EH (cell line): Measurements from ENCODE around the gene TAS2R43.
"Not testable (repeated sequence)": the region's sequence is repeated elsewhere in the genome, so short reads cannot be mapped to it uniquely, and the experiment has no call there.

ENCODE experiments used
- DNase-seq: peaks from one replicate; pipeline ENCODE4 v3.0.0-alpha.2; 2015; ENCODE audit warnings: low read depth

Gene TAS2R43, protein sequence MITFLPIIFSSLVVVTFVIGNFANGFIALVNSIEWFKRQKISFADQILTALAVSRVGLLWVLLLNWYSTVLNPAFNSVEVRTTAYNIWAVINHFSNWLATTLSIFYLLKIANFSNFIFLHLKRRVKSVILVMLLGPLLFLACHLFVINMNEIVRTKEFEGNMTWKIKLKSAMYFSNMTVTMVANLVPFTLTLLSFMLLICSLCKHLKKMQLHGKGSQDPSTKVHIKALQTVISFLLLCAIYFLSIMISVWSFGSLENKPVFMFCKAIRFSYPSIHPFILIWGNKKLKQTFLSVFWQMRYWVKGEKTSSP

DNA sequence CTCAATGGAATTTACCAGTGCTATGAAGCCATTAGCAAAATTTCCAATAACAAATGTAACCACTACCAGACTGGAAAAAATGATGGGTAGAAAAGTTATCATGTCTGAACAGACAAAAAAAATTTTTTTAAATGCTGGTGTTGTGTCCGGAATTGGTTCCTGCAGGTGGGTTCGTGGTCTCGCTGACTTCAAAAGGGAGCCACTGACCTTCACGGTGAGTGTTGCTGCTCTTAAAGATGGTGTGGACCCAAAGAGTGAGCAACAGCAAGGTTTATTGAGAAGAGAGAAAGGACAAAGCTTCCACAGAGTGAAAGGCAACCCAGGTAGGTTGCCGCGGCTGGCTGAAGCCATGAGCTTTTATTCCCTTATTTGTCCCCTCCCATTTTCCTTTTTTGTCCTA, at the start of gene TAS2R43:
TSS of gene TAS2R43 (minus strand) at position 186 of the 400 bp plus-strand sequence. CDS start at position 102, 84 bp downstream.
- no peak for DNase-seq

GRCh38 chr12:11136075-11136474, 44.0 kb upstream of the TAS2R43 start:
- DNase-seq: no peak

DNA sequence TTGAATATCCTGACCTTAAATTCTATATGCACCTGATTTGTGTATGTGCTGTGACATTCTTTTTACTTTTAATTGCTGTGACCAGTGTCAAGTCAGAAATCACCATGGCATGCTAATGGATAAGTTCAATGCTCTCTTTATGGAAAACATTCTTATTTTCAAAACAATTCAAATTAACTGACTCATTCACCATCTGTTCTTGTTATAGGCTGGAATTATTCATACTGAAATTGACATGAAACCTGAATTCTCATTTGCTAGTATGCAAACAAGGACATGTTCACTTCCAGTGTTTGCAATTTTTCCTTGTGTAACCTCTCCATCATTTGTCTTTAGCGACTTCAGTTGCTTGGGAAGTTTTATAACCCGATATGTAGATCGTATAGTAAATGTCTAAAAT, 42.2 kb upstream of the TAS2R43 start, which contains the start of gene TAS2R30:
TSS of gene TAS2R30 (minus strand) at position 340 of the 400 bp plus-strand sequence. CDS start 400 bp downstream, outside the sequence.
- no peak for DNase-seq

DNA sequence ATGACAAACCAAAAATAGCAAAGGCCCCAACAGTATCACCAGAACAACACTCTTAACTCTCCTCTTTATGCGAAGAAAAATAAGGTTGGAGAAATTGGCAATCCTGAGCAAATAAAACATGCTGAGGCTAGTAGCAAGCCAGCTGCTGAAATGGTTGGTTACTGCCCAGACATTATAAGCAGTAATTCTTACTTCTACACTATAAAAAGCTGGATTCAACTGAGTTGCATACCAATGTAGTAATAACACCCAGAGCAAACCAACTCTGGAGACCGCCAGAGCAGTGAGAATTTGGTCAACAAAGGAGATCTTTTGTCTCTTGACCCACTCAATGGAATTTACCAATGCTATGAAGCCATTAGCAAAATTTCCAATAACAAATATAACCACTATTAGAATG, 41.7 kb upstream of the TAS2R43 start:
- DNase-seq: no peak

- DNase-seq: no peak
These were observed 41.0 kb upstream of the TAS2R43 start for GRCh38 chr12:11133162-11133561.

- no peak for DNase-seq
These were observed 38.9 kb upstream of the TAS2R43 start for GRCh38 chr12:11130999-11131398.

- no peak for DNase-seq
These were observed 38.3 kb upstream of the TAS2R43 start for GRCh38 chr12:11130382-11130781.

DNA sequence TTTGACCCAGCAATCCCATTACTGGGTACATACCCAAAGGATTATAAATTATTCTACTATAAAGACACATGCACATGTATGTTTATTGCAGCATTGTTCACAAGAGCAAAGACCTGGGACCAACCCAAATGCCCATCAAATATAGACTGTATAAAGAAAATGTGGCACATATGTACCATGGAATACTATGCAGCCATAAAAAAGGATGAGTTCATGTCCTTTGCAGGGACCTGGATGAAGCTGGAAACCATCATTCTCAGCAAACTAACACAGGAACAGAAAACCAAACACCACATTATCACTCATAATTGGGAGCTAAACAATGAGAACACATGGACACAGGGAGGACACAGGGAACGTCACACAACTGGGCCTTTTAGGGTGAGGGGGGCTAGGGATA, 22.0 kb upstream of the TAS2R43 start:
- not testable (repeated sequence) for DNase-seq

- DNase-seq: not testable (repeated sequence)
These were observed 19.1 kb upstream of the TAS2R43 start for GRCh38 chr12:11111213-11111612.

DNA sequence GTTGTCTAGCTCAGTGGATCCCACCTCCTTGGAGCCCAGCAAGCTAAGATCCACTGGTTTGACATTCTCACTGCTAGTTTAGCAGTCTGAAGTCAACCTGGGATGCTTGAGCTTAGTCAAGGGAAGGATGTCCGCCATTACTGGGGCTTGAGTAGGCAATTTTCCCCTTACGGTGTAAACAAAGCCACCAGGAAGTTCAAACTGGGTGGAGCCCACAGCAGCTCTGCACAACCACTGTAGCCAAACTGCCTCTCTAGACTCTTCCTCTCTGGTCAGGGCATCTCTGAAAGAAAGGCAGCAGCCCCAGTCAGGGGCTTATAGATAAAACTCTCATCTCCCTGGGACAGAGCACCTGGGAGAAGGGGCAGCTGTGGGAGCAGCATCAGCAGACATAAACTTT, 16.7 kb upstream of the TAS2R43 start:
- DNase-seq: no peak

DNA sequence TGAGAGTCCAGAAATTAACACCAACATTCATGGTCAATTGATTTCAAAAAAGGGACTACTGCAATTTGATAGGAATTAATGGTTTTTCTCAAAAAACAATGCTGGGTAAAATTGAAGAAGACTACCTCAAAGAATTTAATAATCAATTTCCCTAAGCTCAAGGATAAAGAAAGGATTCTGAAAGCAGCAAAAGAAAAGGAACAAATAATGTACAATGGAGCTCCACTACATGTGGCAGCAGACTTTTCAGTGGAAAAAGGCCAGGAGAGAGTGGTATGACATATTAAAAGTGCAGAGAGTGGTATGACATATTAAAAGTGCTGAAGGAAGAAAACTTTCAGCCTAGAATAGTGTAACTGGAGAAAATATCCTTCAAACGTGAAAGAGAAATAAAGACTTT, 15.6 kb upstream of the TAS2R43 start:
- DNase-seq: no peak

DNA sequence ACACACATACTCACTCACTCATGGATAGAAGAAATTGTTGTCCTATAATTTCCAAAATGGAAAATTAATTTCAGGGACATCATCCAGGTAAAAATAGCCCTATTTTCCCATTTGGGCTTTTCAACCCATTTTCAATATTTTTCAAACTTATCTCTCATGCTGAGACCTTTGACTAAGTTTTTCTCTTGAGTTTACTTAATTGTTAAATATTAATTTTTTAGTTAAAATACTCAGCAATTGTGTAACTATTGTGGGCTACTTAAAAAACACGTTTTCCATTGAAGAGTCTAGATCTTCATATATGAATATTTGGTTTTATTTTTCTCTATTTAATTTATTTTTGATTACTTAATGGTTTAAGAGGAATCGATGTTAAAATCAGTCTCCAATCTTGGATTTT, 14.2 kb upstream of the TAS2R43 start:
- DNase-seq: no peak

DNA sequence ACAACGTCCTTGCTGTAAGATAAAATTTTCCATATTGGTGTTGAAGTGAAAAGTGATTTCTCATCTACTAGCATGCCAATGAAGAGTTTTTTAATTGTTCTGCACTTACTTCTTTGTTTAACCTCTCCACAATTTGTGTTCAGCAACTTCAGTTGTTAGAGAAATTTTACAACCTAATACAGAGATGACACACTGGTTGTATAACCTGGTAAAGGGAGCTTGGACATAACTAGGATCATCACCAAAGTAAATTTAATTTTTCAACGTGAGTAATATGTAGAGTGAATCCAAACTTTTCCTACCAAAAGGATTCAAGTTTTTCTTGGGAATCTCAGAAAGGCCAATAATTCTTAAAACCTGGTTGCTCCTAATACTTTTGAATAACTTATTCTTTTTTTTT, 13.4 kb upstream of the TAS2R43 start:
- DNase-seq: no peak

DNA sequence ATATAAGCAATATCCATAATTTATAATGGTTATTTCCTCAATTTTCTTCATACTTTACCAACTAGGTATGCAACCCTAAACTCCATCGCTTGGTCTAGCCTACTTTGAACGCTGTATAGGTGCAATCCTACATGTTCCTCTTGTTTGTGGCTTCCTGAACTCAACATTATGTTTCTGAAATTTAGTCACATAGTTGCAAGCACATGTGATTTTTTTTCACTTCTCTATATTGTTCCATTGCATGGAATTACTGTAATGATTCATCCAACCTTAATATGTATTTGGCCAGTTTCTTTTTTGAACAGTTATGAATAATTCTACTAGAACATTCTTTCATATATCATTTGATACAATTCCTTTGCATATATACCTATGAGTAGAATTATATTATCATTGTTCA, 2.8 kb upstream of the TAS2R43 start:
- not testable (repeated sequence) for DNase-seq

DNA sequence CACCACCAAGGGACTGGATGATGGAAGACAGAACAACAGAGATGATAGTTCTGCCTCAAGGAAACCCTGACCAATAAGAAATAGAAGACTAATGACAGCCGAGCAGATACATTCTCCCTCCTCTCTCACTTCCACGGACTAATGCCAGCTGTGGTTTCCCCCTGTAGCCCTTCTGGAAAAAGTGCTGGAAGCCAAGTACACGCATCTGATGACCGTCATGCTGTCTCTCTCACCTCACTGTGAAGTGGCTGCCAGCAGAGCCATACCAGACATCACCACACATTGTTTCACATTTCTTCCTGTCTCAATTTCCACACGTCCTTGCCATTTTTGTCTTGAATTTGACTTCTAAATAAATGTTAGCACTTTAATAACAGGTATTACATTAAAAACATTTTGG, 2.9 kb downstream of the TAS2R43 start:
- no peak for DNase-seq

GRCh38 chr12:11085419-11085818, 6.7 kb downstream of the TAS2R43 start:
- DNase-seq: no peak

GRCh38 chr12:11081987-11082386, 10.1 kb downstream of the TAS2R43 start:
- DNase-seq: no peak

DNA sequence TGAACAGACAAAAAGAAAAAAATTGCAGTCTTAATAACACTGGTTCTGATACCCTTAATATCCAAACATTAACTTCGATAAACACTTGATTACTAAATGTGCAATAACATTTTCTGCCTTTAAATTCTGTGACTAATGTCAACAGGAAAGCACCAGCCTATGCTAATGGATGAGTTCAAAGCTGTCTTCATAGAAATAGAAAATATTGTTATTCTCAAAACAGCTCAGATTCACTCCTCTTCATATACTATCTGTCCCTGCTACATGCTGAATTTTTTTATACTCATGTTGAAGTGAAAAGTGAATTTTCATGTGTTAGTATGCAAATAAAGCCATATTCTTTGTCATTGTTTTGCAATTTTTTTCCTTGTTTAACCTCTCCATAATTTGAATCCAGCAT, 13.9 kb downstream of the TAS2R43 start:
- DNase-seq: no peak

DNA sequence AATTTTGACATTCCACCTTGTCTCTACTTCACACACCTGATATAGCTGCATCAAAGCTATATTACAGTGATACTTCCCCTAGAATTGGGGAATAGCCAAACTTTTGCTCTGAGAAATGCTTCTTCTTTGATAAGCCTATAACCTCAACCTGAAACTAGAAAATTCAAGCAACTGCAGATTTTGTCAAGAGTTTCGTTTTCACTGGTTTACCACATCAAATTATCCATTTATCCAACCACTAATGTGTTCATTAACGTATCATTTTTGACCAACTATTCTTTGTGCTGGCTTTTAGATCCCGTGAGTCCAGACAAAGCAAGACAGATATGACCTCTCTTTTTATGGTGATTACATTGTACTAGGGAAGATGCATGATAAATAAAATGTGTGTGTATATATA, 16.5 kb downstream of the TAS2R43 start:
- no peak for DNase-seq

- DNase-seq: no peak
These were observed 20.7 kb downstream of the TAS2R43 start for GRCh38 chr12:11071414-11071813.

DNA sequence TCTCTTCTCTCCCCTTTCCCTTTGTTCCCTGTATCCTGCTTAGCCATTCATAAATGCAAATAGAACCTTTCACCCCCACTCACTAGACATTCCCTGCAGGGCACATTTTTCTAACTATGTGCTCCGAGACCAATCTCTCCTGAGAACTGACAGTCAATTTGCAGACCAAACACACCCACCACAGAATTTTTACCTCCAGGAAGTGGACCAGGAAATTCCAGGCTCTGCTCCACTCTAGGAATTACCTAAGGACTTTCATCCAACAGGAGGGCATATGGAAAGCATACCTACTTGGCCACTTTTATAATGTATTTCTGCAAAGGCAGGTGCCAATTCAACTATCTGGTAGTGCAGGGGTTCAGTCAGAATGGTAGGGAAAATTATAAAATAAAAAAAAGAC, 21.1 kb downstream of the TAS2R43 start:
- no peak for DNase-seq

GRCh38 chr12:11069854-11070365, 22.2 kb downstream of the TAS2R43 start:
- no peak for DNase-seq

DNA sequence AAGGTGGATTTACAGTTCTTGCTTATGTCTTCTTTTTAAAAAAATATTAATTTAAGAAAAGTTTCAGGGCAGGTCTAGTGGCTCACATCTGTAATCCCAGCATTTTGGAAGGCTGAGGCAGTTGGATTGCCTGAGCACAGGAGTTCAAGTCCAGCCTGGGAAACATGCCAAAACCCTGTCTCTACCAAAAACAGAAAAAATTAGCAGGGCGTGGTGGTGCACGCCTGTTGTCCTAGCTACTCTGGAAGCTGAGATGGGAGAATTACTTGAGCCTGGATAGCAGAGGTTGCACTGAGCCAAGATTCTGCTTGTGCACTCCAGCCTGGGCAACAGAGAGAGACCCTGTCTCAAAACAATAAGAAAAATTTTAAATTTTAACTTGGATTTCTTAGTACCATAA, 24.6 kb downstream of the TAS2R43 start:
- peak; percentile 31 for DNase-seq

DNA sequence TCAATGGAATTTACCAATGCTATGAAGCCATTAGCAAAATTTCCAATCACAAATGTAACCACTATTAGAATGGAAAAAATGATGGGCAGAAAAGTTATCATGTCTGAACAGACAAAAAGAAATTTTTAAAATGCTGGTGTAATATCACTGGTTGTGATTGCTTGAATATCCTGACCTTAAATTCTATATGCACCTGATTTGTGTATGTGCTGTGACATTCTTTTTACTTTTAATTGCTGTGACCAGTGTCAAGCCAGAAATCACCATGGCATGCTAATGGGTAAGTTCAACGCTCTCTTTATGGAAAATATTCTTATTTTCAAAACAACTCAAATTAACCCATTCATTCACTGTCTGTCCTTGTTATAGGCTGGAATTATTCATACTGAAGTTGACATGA, 29.9 kb downstream of the TAS2R43 start, which contains the start of gene TAS2R46:
TSS of gene TAS2R46 (minus strand) at position 101 of the 400 bp plus-strand sequence. CDS start at position 101, 0 bp downstream.
- DNase-seq: not testable (repeated sequence)
